ENCODE measurements around the gene UBE3D.
"Not testable (repeated sequence)": the region's sequence is repeated elsewhere in the genome, so short reads cannot be mapped to it uniquely, and the experiment has no call there.

UBE3D gene

DNA sequence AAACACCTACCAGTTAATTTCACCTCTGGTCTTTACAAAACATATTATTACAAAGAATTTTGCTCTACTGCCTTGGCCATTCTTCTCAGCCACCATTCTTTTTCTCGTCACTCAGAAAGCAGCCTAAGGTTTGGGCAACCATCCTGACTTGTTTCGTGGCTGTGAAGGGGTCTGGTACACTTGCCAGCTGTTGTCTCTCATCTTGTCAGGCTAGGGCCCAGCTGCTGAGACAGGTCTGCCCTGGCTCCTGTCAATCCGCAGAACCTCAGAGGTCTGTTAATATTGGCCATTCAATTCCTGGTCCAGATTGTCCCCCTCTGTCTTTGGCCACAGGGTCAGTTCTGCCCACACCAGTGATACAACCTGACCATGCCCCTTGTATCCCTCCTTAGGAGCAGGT lies 197.7 kb downstream of the UBE3D start:
- DNase-seq, result no peak

DNA sequence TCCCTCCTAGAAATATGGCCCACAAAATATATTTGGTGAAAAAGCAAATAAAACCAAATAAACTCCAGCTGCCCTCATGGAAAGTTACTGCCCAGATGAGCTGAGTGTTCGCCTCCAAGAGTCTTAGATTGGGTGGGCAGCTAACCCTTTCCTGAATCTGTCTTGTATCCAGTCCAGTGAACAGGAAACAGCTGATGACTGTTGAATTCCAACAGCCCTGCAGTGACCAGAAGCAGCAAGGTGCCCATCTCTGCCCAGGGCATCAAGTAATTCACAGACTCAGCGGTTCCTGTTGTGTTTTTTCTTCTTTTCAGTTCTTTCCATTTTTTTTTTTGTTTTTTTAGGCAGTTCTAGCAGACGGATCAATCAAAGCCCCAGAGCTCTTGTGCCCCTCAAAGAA lies 199.2 kb downstream of the UBE3D start:
- DNase-seq, result no peak

DNA sequence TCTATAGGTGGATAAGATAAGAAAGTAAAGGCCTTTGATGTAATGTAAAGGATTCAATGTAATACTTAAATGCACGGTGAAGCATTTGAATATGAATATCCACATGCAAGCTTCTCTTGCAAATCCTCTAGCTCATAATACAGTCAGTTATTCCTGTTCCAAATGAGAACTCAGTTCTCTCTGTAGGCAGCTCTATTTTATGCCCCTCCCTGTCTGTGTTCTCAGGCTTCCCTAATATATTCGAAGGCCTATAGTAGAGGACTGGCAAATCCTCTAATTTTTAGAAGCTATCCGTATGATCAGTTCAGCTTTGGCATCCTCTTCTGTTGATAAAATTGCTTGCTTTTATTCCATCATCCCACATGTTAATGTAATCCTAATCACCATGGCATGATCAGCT lies 200.2 kb downstream of the UBE3D start:
- no peak for DNase-seq

DNA sequence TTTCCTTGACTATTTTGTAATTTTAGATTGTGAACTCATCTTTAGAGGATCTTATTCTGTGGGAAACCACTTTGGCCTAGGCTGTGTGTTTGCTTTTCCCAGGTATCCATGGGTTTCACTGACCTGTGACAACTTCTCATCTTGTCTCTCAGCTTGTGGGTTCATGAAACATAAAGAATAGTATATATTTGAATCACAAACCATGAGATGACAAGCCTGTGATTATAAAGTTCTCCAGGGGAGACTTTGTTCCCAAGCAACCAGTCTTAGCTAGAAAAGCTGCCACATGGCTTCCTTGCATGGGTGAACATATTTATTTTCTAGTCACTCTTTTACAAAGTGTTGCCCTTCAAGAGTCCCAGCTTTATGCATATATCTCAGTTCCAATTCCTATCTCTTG lies 201.9 kb downstream of the UBE3D start:
- no peak for DNase-seq

DNA sequence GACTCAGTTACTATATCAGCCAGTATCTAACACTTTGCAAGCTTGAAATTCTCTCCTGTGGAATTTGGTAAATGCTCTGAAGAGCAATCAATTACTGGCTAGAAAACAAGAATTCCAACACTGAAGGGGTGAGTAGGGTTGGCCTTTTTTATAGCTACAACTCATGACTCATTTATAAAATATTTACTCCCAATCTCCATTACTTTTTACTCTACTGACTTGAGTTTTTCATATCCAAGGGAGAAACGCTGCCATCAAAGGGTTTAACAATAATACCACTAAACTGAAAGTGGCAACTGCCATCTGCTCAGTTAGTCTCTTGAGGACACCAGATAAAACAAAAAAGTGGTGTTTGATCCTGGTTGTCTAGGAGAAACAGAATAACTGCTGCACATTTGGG lies 203.1 kb downstream of the UBE3D start:
- DNase-seq, result no peak

DNA sequence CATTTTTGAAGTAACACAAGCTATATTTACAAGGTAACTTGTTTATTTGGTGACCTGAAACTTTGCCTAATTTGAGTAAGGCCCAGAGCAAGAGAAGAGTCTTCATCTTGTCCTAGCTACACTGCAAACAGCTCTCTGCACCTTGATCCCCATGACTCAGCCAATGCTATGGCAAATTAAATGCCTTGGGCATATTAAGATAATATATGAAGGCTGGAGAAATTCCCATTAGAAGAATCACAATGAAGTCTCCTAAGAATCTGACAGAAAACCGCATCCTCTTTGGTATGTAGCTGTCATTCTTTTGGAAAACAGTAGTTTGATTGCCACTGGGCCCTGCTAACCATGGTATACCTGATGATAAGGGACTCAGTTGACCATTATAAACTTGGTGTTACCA lies 204.5 kb downstream of the UBE3D start:
- DNase-seq, result no peak

DNA sequence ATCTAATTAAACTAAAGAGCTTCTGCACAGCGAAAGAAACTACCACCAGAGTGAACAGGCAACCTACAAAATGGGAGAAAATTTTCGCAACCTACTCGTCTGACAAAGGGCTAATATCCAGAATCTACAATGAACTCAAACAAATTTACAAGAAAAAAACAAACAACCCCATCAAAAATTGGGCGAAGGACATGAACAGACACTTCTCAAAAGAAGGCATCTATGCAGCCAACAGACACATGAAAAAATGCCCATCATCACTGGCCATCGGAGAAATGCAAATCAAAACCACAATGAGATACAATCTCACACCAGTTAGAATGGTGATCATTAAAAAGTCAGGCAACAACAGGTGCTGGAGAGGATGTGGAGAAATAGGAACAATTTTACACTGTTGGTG lies 209.6 kb downstream of the UBE3D start:
- not testable (repeated sequence) for DNase-seq

DNA sequence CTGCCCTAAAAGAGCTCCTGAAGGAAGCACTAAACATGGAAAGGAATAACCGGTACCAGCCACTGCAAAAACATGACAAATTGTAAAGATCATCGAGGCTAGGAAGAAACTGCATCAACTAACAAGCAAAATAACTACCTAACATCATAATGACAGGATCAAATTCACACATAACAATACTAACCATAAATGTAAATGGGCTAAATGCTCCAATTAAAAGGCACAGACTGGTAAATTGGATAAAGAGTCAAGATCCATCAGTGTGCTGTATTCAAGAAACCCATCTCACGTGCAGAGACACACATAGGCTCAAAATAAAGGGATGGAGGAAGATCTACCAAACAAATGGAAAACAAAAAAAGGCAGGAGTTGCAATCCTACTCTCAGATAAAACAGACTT lies 212.7 kb downstream of the UBE3D start:
- not testable (repeated sequence) for DNase-seq

DNA sequence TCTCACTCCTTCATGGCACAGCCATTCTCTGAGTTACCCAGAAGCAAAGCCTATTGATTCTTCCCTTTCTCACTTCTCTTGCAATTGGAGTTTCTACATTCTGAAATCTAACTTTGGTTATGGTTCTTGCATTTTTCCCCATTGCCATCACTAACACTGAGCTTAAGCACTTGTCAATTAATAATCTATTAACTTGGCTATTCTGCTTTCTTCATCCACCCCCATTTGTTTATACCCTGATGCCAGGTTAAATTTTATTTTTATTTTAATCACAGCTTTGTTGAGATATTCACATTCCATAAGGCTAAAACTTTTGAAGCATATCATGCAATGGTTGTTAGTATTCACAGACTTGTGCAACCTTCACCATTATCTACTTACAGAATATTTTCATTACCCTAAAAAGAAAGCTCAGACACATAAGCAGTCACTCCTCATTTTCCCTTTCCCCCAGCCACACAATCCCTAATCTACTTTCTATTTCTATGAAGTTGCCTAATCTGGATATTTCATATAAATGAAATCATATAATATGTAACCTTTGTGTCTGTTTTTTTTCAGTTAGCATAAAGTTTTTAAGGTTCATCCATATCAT lies 222.3 kb downstream of the UBE3D start:
- DNase-seq, result no peak

DNA sequence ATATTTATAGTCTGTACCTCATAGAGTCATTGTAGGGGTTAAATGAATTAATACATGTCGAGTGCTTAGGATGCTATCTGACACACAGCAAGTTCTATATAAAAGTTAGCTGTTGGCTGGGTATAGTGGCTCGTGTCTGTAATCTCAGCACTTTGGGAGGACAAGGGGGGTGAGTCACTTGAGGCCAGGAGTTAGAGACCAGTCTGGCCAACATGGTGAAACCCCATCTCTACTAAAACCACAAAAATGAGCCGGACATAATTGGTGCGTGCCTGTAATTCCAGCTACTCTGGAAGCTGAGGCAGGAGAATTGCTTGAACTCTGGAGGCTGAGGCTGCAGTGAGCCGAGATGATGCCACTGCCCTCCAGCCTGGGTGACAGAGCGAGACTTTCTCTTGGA lies 222.9 kb downstream of the UBE3D start:
- no peak for DNase-seq

Data from activated CD8-positive, alpha-beta memory T cell treated with anti-CD3 and anti-CD28 coated beads, Interleukin-2, amount 50 U/mL, for 4 hours (primary cell).